Nephron (organoid): ENCODE results near the gene DUOXA2.
A peak's percentile ranks its signal among the peaks of the same experiment; 100 is the strongest.

Experiments used
- H3K27ac Mint-ChIP-seq, 3 experiments: 2 replicates each; pipeline ENCODE4 v1.8.0; 2020; ENCODE audit warnings: mixed read lengths in 3 of 3, mild to moderate bottlenecking in 2 of 3, moderate library complexity in 1 of 3
- H3K27me3 Mint-ChIP-seq: 2 replicates; pipeline ENCODE4 v1.8.0; 2021; ENCODE audit warnings: low read depth, mild to moderate bottlenecking, moderate library complexity, mixed read lengths
- H3K36me3 Mint-ChIP-seq: 2 replicates; pipeline ENCODE4 v1.8.0; 2020; ENCODE audit warnings: low read depth, mixed read lengths
- H3K4me1 Mint-ChIP-seq: 2 replicates; pipeline ENCODE4 v1.8.0; 2020; ENCODE audit warnings: mixed read lengths
- H3K4me3 Mint-ChIP-seq, 3 experiments: 2 replicates each; pipeline ENCODE4 v1.8.0; 2020; ENCODE audit warnings: mild to moderate bottlenecking in 3 of 3, mixed read lengths in 3 of 3, moderate library complexity in 2 of 3
- H3K9me3 Mint-ChIP-seq: 2 replicates; pipeline ENCODE4 v1.8.0; 2020; ENCODE audit warnings: mixed read lengths
- CTCF ChIP-seq, 3 experiments: fragments of 200-600 bp; sonication (generic); IDR thresholded peaks; one replicate each; pipeline ENCODE4 v1.5.0; 2021; ENCODE audit warnings: antibody characterized with exemption in 3 of 3; ENCODE audit not compliant: unreplicated experiment in 3 of 3

The DUOXA2 gene

GRCh38 chr15:45105586-45105985 lies 8.5 kb upstream of the DUOXA2 start:
- Mint-ChIP-seq H3K27me3 (peaks cover 70% of the 10 kb centered on the region), H3K36me3 (no peaks in the 10 kb centered on the region), H3K9me3 (no peaks in the 10 kb centered on the region), H3K4me1 (no peaks in the 10 kb centered on the region), H3K4me3 (no peak overlapping the region), H3K27ac (no peak overlapping the region)
- no peak for TF ChIP-seq CTCF (IDR thresholded peaks at IDR 0.05; ENCODE audit: unreplicated experiment in 3 of 3)

GRCh38 chr15:45106002-45106790 lies 7.9 kb upstream of the DUOXA2 start:
- Mint-ChIP-seq H3K36me3 (no peaks in the 10 kb centered on the region), H3K9me3 (no peaks in the 10 kb centered on the region)

GRCh38 chr15:45107941-45108630 lies 6.0 kb upstream of the DUOXA2 start:
- H3K36me3 Mint-ChIP-seq, result no peaks in the 10 kb centered on the region
- no peak for TF ChIP-seq CTCF (IDR thresholded peaks at IDR 0.05; ENCODE audit: unreplicated experiment in 3 of 3)
- H3K27ac Mint-ChIP-seq, result no peak overlapping the region
- peaks cover 6% of the 10 kb centered on the region for H3K4me1 Mint-ChIP-seq
- no peaks in the 10 kb centered on the region for H3K9me3 Mint-ChIP-seq
- H3K4me3 Mint-ChIP-seq, result no peak overlapping the region
- peaks cover 81% of the 10 kb centered on the region for H3K27me3 Mint-ChIP-seq

More at GRCh38 chr15:45106002-45106790, 7.9 kb upstream of the DUOXA2 start:
- Mint-ChIP-seq H3K4me3 (no peak overlapping the region), H3K27ac (no peak overlapping the region), H3K27me3 (peaks cover 67% of the 10 kb centered on the region), H3K4me1 (no peaks in the 10 kb centered on the region)
- TF ChIP-seq CTCF (IDR thresholded peaks at IDR 0.05; ENCODE audit: unreplicated experiment in 3 of 3), result no peak

GRCh38 chr15:45110256-45110820 lies 3.8 kb upstream of the DUOXA2 start:
- Mint-ChIP-seq H3K27ac (no peak overlapping the region), H3K9me3 (no peaks in the 10 kb centered on the region), H3K36me3 (no peaks in the 10 kb centered on the region), H3K4me3 (no peak overlapping the region), H3K4me1 (peaks cover 6% of the 10 kb centered on the region), H3K27me3 (peaks cover 87% of the 10 kb centered on the region)
- TF ChIP-seq CTCF (IDR thresholded peaks at IDR 0.05; ENCODE audit: unreplicated experiment in 3 of 3), result no peak

DNA sequence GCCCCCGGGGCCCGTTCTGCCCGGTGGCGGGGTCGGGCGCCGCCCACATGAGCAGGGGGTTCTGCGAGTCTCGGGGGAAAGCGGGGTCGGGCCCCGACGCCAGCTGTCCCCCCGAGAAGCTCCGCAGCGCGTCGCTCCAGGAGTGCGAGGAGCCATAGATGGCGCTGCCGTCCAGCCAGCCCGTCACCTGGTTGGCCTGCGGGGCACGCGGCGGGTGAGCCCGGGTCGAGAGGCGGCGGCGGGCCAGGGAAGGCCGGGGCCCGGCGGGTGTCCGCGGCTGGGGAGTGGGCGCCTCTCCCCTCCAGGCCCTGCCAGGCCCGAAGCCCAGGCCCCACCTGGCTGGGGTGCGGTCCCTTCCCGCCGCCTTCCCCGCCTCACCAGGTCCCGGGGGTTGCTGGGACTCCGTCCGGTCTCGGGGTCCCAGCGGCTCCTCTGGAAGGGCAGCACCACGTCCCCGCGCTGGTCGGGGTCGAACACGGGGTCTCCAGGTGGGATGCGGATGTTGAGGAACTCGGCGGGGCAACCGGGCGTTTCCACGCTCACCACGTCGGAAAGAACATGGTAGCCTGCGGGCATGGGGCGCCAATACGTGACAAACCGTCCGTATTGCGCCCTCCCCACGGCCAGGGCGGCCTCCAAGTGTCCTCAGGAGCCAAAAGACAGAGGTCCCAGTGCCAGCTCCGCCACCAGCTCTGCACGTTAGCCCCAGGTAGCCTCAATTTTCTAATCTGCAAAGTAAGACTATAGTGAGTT lies 2.6 kb upstream of the DUOXA2 start:
- Mint-ChIP-seq H3K36me3 (no peaks in the 10 kb centered on the region), H3K4me3 (peak overlapping the region in 2 of 3 experiments; percentile 26 to 62), H3K4me1 (peaks cover 6% of the 10 kb centered on the region), H3K27me3 (peaks cover 89% of the 10 kb centered on the region), H3K27ac (no peak overlapping the region), H3K9me3 (no peaks in the 10 kb centered on the region)
- TF ChIP-seq CTCF (IDR thresholded peaks at IDR 0.05; ENCODE audit: unreplicated experiment in 3 of 3), result no peak
